Cardiac ventricle fibroblast (primary cell): ENCODE data around the gene SRPX. TPM values are rescaled to one million over a fixed set of nuclear protein-coding genes. Genes with fewer than 3 reads are reported as not detected.

Experiments
- total RNA-seq: library from RNA; depleted of rRNA; stranded (reverse); fragments of >200 nt; gene quantifications from 2 replicates; pipeline ENCODE4 v1.2.3, GENCODE V29; 2015

SRPX gene, protein sequence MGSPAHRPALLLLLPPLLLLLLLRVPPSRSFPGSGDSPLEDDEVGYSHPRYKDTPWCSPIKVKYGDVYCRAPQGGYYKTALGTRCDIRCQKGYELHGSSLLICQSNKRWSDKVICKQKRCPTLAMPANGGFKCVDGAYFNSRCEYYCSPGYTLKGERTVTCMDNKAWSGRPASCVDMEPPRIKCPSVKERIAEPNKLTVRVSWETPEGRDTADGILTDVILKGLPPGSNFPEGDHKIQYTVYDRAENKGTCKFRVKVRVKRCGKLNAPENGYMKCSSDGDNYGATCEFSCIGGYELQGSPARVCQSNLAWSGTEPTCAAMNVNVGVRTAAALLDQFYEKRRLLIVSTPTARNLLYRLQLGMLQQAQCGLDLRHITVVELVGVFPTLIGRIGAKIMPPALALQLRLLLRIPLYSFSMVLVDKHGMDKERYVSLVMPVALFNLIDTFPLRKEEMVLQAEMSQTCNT
- 2,993 and 3,060 TPM in 2 replicates for total RNA-seq

DNA sequence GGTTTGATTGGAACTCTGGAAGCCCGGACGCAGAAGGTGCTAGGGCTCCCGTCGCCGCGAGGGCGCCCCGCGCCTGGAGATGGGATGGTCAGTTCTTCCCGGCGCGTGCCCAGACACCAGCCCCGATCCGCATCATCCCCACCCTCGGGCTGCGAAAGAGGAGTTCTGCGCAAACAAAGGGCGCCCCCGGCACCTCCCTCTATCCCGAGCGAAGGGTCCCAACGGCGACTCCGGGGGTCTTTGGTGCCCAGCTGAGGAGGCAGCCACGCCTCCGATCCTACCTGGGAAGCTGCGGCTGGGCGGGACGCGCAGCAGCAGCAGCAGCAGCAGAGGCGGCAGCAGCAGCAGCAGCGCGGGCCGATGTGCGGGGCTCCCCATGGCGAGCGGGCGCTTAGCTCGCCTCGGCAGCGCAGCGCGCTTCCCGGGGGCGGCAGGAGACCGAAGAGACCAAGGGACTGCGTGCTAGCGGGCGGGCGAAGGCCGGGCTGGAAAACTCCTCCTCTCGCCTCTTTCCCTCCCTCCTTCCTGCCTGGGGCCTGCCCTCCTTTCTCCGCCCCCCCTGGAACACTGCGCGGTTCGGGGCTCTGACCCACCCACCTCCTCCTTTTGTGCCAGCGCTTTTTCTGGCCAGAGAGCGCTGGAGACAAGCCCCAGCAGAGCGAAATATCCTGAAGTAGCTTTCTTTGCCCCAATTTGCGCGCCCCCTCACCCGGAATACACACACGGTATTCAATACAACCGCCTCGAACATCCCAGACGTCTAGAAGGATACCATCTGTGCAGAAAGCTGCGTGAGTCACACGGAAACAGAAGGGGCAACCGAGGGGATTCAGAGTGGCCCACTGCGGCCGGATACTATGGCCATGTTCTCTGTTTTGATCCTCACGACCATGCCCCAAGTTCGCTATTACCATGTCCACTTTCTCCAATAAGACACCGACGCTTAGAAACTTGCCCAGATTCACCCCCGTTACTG is at the start of gene SRPX:
Gene SRPX, minus strand, starts transcription at position 457 of the 976 bp plus-strand sequence. Its CDS starts 79 bp downstream, at position 378.

Other genes starting within 250 kb of the SRPX start
- 0.05 TPM in 1 of 2 replicates, not detected in the other for gene SYTL5, start 214.3 kb downstream of the SRPX start, total RNA-seq
- gene RPGR, start 106.6 kb upstream of the SRPX start, total RNA-seq, result 2.4 and 16.6 TPM in 2 replicates
- gene OTC, start 131.7 kb upstream of the SRPX start, total RNA-seq, result not detected in 2 replicates